H1 (cell line): ENCODE results near the gene PDE2A. TPM values are rescaled to one million over a fixed set of nuclear protein-coding genes. Genes with fewer than 3 reads are reported as not detected.

Source experiments
- ASH2L ChIP-seq: fragments of 200-600, 300-600 bp; sonication (generic); IDR thresholded peaks from one replicate; pipeline ENCODE4 v1.7.1; 2017; ENCODE audit warnings: low read length
- CHD1 ChIP-seq: IDR thresholded peaks from 2 replicates; pipeline ENCODE4 v1.6.1; 2012; ENCODE audit warnings: low read depth, low read length, improper control_type of control experiment
- E2F6 ChIP-seq: IDR thresholded peaks from 2 replicates; pipeline ENCODE4 v1.6.1; 2012; ENCODE audit warnings: inconsistent platforms
- KDM5A ChIP-seq: fragments of 200-600 bp; IDR thresholded peaks from 2 replicates; pipeline ENCODE4 v1.7.1; 2012; ENCODE audit warnings: mild to moderate bottlenecking, low read length, inconsistent platforms, mixed read lengths
- POU5F1 ChIP-seq: IDR thresholded peaks from 2 replicates; pipeline ENCODE4 v1.6.1; 2011; ENCODE audit warnings: low read depth, mild to moderate bottlenecking, low read length, moderate library complexity
- SP1 ChIP-seq: IDR thresholded peaks from 2 replicates; pipeline ENCODE4 v1.6.1; 2011; ENCODE audit warnings: low read depth, low read length
- TBP ChIP-seq: IDR thresholded peaks from 2 replicates; pipeline ENCODE4 v1.6.1; 2011; ENCODE audit warnings: low read depth, low read length, improper control_type of control experiment
- polyA plus RNA-seq, 7 experiments: library from polyadenylated mRNA; depleted of rRNA in 3 of 7; stranded (reverse) in 5 of 7; unstranded in 2 of 7; fragments of >200 nt in 5 of 7; fragments of 200-250 nt in 2 of 7; gene quantifications; 1 replicate in 5 of 7; 2 replicates in 1 of 7; 4 replicates in 1 of 7; pipeline versions ENCODE4 v1.2.1 to v1.2.3, GENCODE V29; 2011 to 2013; ENCODE audit warnings: missing spikeins in 2 of 7, mixed read lengths in 2 of 7
- total RNA-seq: library from RNA; stranded (reverse); fragmentation: NEBNext Ultra II Directional; extraction: Animal tissue kit (Norgen Biotek cat#: 25700); gene quantifications from 2 replicates; pipeline ENCODE4 v1.2.1, GENCODE V29; 2021
- TF ChIP-seq, protein P1 (sequence below), 3 experiments: IDR thresholded peaks; 1 replicate in 2 of 3; 2 replicates in 1 of 3; pipeline versions ENCODE4 v1.5.1 to v1.6.1; 2011; ENCODE audit warnings: low read length in 3 of 3, mild to moderate bottlenecking in 3 of 3, inconsistent platforms in 2 of 3, low read depth in 1 of 3, moderate library complexity in 1 of 3; ENCODE audit not compliant: insufficient read depth in 1 of 3; ENCODE audit errors: control extremely low read depth in 1 of 3

The PDE2A gene
- total and polyA plus RNA-seq, 2 of the 8 experiments (the other 6 are each of a cell fraction or from before 2014, with no cell fraction given) = 3.4 to 7.1 TPM

GRCh38 chr11:72574548-72575460, 99.4 kb downstream of the PDE2A start (continued):
- TF ChIP-seq E2F6 (no peak), ASH2L (no peak), CHD1 (no peak), TBP (no peak), KDM5A (no peak), SP1 (no peak), POU5F1 (no peak)
- TF ChIP-seq, protein P1, sequence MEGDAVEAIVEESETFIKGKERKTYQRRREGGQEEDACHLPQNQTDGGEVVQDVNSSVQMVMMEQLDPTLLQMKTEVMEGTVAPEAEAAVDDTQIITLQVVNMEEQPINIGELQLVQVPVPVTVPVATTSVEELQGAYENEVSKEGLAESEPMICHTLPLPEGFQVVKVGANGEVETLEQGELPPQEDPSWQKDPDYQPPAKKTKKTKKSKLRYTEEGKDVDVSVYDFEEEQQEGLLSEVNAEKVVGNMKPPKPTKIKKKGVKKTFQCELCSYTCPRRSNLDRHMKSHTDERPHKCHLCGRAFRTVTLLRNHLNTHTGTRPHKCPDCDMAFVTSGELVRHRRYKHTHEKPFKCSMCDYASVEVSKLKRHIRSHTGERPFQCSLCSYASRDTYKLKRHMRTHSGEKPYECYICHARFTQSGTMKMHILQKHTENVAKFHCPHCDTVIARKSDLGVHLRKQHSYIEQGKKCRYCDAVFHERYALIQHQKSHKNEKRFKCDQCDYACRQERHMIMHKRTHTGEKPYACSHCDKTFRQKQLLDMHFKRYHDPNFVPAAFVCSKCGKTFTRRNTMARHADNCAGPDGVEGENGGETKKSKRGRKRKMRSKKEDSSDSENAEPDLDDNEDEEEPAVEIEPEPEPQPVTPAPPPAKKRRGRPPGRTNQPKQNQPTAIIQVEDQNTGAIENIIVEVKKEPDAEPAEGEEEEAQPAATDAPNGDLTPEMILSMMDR (IDR thresholded peaks at IDR 0.05; ENCODE audit: control extremely low read depth in 1 of 3, insufficient read depth in 1 of 3, low read depth in 1 of 3, low read length in 3 of 3) = no peak
